Measurements from ENCODE around the gene BTNL2.
"Not testable (repeated sequence)": the region's sequence is repeated elsewhere in the genome, so short reads cannot be mapped to it uniquely, and the experiment has no call there.

BTNL2 gene

GRCh38 chr6:32367644-32368043 lies 39.3 kb downstream of the BTNL2 start:
- DNase-seq, result no peak

- not testable (repeated sequence) for DNase-seq
Measured at GRCh38 chr6:32359225-32359624, 47.8 kb downstream of the BTNL2 start.

- not testable (repeated sequence) for DNase-seq
Measured at GRCh38 chr6:32358548-32358947, 48.4 kb downstream of the BTNL2 start.

- no peak for DNase-seq
Measured at GRCh38 chr6:32355018-32355417, 52.0 kb downstream of the BTNL2 start.

GRCh38 chr6:32353348-32353747 lies 53.6 kb downstream of the BTNL2 start:
- DNase-seq, result no peak
